GM18870 (cell line): ENCODE measurements around the gene UIMC1.
"Not testable (repeated sequence)": the region's sequence is repeated elsewhere in the genome, so short reads cannot be mapped to it uniquely, and the experiment has no call there.

Experiments used
- ATAC-seq: cut with Tn5 transposase; IDR thresholded peaks from one replicate; pipeline ENCODE4 v1.9.1; 2021; ENCODE audit warnings: moderate library complexity; ENCODE audit not compliant: unreplicated experiment

Gene UIMC1

DNA sequence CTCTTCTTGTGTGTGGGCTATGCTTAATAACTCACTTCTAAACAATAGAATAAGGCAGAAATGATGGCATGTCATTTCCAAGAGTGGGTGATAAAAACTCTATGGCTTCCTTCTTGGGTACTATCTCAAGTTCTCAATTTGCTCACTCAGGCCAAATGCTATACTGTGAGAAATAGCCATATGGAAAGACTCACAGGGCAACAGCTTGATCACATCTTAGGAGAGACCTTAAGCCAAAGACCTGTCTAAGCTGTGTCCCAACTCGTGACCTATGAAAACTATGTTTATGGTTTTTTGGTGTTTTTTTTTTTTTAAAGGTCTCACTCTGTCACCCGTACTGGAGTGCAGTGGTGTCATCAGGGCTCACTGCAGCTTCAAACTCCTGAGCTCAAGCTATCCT, 2.1 kb upstream of the UIMC1 start:
- ATAC-seq: no peak

- ATAC-seq: no peak
Observed at GRCh38 chr5:177005619-177006264, 837 bp downstream of the UIMC1 start.

GRCh38 chr5:177004961-177005360, 1.6 kb downstream of the UIMC1 start:
- ATAC-seq: no peak

DNA sequence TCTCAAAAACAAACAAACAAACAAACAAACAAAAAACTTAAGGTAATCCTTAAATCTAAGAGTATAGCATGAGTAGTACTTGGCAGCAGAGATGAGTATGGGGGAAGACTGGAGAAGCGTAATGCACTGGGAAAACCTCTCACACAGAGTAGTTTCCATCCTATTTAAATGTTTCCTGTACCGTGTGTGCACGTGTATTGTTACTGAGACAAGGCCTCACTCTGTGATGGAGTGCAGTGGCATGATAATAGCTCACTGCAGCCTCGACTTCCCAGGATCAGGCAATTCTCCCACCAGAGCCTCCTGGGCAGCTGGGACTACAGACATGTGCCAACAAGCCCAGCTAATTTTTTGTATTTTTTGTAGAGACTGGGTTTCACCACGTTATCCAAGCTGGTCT, 2.9 kb downstream of the UIMC1 start:
- ATAC-seq: no peak

DNA sequence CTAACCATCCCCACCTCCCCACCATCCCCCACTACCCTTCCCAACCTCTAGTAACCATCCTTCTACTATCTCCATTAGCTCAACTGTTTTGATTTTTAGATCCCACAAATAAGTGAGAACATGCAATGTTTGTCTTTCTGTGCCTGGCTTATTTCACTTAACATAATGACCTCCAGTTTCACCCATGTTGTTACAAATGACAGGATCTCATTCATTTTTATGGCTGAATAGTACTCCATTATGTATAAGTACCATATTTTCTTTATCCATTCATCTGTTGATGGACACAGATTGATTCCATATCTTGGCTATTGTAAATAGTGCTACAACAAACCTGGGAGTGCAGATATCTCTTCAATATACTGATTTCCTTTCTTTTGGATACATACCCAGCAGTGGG, 7.1 kb downstream of the UIMC1 start:
- ATAC-seq: not testable (repeated sequence)

DNA sequence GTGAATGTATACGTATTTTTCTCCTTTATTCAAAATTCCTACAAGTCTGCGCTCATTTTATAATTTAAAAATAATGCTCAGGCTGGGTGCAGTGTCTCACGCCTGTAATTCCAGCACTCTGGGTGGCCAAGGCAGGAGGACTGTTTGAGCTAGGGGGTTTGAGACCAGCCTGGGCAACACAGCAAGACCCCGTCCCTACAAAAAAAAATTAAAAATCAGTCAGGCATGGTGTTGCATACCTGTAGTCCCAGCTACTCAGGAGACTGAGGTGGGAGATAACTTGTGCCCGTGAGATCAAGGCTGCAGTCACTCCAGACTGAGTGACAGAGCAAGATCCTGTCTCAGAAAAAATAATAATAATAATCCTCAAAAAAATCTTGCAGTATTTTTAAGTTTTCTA, 7.8 kb downstream of the UIMC1 start:
- no peak for ATAC-seq

DNA sequence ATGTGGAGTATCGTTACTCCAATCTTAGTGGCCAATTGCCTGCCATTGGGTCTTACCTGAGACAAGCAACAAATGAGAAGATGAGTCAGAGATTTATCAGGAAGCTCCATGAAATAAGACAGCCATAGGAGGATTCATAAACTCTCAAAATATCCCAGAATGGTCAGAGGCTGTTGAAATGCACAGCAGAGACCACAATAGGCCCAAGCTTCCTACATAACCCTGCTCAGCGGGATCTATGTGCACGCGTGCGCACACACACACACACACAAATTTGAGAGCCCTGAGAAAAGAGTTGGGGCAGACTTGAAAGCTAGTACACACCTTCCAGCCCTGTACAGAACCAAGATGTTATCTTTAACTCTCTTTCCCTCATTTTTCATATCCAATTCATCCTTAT, 9.8 kb downstream of the UIMC1 start:
- ATAC-seq: no peak

DNA sequence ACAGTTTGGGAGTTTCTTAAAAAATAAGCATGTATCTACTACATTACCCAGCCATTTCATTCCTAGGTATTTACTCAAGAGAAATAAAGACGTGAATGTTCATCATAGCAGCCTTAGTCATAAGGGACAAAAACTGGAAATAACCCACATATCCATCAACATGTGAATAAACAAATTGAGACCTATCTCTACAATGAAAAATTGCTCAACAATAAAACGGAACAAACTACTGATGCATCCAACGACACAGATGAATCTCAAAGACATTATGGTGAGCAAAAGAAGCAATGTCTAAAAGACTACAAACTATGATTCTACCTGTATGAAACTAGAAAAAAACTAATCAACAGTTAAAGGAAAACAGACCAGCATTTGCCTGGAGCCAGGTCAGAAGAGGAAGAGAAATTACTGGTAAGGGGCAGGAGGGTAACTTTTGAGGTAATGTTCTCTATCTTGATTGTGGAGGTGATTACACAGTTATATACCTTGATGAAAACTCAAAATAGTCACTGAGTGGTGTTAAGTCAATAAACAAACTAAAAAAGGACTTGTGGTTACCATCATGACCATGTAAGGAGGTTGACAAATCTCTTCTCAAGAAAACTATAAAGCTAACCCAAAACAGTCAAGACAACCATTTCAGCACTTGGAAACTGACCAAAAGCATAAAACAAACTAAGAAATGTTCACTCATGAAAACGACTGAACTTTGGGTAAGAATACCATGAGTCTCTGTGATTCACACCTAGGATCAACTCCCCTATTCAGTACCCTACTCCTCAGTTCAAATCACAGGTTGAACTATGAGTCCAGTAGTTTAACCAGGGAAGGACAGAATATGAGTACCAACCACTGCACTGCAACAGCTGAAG, 10.4 kb downstream of the UIMC1 start:
- ATAC-seq: no peak

GRCh38 chr5:176995122-176995490, 11.5 kb downstream of the UIMC1 start:
- no peak for ATAC-seq

DNA sequence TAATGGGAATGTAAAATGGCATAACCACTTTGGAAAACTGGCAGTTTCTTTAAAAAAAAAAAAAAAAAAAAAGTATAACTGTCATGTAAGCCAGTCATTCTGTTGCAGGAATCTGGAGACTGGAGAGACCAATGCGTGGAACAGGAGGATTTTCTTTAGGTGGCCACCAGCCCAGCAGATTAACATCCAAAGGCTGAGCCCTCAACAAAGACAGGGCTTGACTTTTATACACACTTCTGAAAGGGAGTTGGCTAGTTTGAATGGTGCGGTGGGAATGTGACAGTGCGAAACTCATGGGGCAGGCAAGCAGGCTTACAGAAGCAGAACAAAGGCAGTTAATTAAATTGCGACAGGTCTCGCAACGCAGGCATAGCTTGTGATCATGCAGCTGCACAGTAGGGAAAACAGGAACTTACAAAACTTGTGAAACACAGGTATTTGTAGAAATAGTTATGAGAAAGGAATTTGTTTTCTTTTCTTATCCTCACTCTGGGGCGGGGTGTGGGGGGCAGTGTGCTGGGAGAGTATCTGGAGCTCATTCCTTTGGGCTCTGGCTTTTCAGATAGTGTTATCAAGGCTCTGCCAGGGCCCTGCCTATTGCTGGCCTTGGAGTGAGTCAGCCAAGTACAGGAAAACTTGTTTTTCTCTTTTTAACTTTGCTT, 12.0 kb downstream of the UIMC1 start:
- no peak for ATAC-seq

- not testable (repeated sequence) for ATAC-seq
Observed at GRCh38 chr5:176993081-176993480, 13.5 kb downstream of the UIMC1 start.

DNA sequence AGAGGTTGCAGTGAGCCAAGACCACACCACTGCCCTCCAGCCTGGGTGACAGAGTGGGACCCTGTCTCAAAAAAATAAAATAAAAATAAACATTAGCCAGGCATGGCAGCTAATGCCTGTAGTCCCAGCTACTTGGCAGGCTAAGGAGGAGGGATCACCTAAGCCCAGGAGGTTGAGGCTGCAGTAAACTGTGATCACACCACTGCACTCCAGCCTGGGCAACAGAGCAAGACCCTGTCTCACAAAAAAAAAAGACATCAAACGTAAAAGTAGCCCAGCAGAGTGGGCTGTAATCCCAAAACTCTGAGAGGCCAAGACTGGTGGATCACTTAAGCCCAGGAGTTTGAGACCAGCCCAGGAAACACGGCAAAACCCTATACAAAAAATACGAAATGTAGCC, 19.0 kb downstream of the UIMC1 start:
- no peak for ATAC-seq

DNA sequence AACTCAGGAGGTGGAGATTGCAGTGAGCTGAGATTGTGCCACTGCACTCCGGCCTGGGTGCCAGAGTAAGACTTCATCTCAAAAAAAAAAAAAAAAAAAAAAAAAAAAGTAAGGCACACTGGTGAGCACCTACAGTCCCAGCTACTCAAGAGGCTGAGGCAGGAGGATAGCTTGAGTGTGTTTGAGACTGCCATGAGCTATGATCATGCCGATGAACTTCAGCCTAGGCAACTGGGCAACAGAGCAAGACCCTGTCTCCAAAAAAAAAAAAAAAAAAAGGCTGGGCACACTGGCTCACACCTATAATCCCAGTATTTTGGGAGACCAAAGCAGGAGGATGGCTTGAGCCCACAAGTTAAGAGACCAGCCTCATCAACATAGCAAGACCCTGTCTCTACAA, 20.3 kb downstream of the UIMC1 start:
- ATAC-seq: no peak

GRCh38 chr5:176985516-176985915, 21.1 kb downstream of the UIMC1 start:
- ATAC-seq: no peak

DNA sequence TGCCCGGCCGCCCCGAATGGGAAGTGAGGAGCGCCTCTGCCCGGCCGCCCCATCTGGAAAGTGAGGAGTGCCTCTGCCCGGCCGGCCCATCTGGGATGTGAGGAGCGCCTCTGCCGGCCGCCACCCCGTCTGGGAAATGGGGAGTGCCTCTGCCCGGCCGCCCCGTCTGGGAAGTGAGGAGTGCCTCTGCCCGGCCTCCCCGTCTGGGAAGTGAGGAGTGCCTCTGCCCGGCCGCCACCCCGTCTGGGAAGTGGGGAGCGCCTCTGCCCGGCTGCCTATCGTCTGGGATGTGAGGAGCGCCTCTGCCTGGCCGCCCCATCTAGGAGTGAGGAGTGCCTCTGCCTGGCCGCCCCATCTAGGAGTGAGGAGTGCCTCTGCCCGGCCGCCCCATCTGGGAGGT, 22.4 kb downstream of the UIMC1 start:
- not testable (repeated sequence) for ATAC-seq

- ATAC-seq: not testable (repeated sequence)
Observed at GRCh38 chr5:176983593-176983992, 23.0 kb downstream of the UIMC1 start.

- not testable (repeated sequence) for ATAC-seq
Observed at GRCh38 chr5:176983112-176983511, 23.5 kb downstream of the UIMC1 start.

- no peak for ATAC-seq
Observed at GRCh38 chr5:176980818-176981217, 25.8 kb downstream of the UIMC1 start.

GRCh38 chr5:176979669-176980068, 26.9 kb downstream of the UIMC1 start:
- ATAC-seq: no peak

DNA sequence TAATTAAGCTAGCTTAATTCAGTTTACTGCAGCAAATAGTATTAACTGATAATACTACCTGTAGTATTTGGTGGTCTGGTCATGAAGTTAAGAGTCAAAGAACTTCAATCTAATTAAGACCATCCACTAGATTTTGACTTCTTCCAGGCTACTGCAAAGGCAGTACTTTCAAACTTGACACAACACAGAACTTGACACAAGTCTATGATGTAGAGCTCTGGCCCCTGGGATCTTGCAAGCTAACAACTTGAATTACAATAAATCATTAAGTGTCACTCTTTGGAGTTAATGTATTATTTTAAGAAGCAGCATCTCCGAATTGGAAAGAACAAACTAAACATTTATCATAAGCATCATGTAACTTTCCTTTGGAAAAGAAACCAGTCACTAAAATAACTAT, 40.9 kb downstream of the UIMC1 start:
- ATAC-seq: no peak

DNA sequence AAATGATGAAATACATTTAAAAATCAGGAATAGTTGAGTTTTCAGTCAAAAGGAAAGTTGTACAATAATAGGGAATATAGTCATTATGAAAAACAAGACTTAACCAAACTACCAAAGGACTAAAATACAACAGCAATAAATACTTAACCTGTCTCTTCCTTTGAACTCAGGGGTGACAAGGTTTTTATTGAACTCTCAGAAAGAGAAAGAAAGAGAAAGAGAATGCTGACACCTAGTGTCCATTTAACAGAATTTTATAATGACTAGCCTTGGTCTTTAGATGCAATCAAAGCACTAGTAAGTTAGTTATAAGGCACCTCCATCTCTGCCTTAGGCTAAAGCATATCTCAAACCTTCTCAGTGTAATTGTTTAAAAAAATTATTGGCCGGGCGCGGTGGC, 47.5 kb downstream of the UIMC1 start:
- ATAC-seq: no peak

GRCh38 chr5:176956756-176957155, 49.8 kb downstream of the UIMC1 start:
- no peak for ATAC-seq
